HG03521 (cell line): ENCODE data around the gene LAMA5.

Experiments used
- ATAC-seq: cut with Tn5 transposase; IDR thresholded peaks from one replicate; pipeline ENCODE4 v1.9.1; 2021; ENCODE audit warnings: mild to moderate bottlenecking, moderate library complexity; ENCODE audit not compliant: unreplicated experiment

Gene LAMA5

DNA sequence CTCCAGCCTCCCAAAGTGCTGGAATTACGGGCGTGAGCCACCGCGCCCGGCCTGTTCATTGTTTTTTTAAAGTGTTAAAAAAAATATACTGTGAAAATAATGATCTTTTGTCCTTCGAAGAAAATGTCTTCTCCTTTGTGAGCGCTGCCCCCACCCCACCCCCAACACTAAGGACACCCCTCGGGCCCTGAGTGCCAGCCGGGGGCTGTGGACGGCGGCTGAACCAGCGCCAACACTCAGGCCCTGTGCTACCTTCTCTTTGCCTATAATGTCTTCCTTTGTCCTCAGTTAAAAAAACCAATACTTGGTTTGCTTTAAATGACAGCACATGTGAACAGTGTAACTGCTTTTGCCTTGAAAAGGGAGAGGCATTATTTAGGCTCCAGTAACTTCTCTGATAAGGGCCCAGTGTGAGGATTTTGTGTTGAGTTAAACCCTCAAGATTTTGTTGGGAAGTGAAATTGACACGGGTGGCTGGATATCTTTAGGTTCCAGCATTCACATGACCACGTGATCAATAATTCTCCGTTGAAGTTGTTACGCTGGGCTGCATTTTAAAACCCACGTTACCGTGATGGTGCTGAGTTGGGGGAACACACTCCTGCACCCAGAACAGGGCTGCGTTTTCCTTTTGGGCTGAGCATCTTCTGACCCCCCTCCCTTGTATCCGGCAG, 73.9 kb downstream of the LAMA5 start:
- ATAC-seq: no peak

DNA sequence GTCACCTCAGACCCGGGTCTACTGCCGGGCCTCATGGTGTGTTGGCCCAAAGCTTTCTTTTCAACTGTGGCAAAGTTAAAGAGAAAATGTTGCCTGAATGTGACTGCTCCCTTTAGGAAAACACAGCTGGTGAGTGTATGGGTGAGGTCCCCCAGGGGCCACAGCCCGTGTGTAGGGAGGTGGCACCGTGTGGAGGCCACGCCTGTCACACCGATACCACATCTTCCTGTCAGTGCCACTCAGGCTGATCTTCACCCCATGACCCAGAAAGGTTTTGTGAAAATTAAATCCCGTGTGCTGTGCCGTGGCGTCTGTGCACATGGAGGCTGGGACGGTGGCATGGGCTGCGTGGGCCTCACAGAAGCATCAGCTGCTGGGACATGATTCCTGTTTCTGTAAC, 75.0 kb downstream of the LAMA5 start:
- no peak for ATAC-seq

- no peak for ATAC-seq
Observed at GRCh38 chr20:62291251-62292066, 75.7 kb downstream of the LAMA5 start.

GRCh38 chr20:62289898-62290297, 77.2 kb downstream of the LAMA5 start:
- ATAC-seq: no peak

DNA sequence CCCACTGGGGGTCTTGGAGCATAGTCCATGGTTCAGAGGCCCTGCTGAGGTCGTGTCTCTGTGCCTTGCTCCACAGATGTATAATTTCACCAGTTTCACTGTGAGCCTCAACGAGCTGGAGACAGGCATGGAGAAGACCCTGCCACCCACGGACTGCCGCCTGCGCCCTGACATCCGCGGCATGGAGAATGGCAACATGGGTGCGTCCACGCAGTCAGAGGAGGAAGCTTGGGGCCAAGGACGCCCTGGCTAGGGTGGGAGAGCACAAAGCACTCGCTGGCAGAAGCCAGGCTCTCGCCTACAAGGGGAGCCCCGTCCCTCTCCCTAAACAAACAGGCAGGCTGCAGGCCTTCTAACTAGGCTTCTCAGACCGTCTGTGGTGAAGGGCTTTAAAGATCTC, 78.0 kb downstream of the LAMA5 start:
- ATAC-seq: no peak

DNA sequence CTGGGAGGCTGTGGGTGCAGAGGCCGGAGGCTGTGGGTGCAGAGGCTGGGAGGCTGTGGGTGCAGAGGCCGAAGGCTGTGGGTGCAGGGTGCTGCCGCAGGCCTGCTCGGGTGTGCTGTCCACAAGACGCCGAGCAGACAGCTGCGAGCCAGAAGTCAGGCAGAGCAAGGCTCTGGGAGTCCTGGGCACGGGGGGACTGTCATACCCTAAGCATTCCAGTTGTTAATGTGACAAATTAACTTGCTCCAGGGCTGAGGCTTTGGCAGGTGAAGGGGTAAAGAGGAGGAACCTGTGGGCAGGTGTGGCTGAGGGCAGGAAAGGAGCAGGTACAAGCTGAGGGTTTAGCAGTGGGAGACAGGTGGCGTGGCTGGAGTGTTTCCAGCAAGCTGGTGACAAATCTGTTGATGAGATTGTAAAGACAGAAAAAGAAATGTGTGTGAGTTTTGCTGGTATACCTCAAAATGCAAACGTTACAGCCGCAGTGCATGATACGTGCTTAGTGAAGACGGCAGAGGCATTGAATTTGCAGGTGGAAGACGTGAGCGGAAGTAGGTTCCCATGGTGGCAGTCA, 78.5 kb downstream of the LAMA5 start:
- ATAC-seq: no peak

- ATAC-seq: no peak
Observed at GRCh38 chr20:62287759-62288534, 79.2 kb downstream of the LAMA5 start.

- ATAC-seq: no peak
Observed at GRCh38 chr20:62287129-62287528, 80.0 kb downstream of the LAMA5 start.

GRCh38 chr20:62286493-62287064, 80.5 kb downstream of the LAMA5 start:
- ATAC-seq: no peak

GRCh38 chr20:62285722-62286121, 81.4 kb downstream of the LAMA5 start:
- no peak for ATAC-seq

DNA sequence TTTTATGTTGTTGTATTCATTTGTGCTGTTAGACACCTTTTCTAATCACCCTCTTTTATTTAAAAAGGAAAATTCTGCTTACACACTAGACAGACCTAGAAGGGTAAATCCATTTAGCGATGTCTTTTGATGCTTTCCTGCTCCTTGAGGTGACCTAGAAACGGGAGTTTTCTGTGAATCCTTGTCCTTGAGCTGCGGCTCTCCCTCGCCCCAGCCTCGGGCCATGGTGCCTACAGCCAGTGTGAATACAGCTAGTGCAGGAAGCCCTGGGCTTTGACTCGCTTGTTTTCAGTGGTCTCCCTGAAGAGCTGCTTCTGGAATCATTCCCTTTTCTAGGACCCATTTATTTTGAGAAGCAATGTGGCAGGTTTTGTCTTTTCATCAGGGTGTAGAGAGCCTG, 82.0 kb downstream of the LAMA5 start:
- ATAC-seq: no peak

DNA sequence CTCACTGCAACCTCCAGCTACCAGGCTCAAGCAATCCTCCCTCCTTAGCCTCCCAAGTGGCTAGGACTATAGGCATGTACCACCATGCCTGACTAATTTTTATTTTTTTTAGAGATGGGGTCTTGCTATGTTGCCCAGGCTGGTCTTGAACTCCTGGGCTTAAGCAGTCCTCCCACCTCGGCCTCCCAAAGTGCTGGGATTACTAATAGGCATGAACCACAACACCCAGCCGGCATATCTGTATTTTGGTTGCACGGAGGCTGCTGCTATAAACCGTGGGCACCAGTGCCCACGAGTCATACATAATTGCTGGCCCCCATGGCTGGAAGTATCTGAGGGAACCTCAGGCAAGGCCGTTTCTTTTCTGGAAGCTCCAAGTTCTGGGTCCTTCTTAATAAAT, 82.7 kb downstream of the LAMA5 start:
- no peak for ATAC-seq

DNA sequence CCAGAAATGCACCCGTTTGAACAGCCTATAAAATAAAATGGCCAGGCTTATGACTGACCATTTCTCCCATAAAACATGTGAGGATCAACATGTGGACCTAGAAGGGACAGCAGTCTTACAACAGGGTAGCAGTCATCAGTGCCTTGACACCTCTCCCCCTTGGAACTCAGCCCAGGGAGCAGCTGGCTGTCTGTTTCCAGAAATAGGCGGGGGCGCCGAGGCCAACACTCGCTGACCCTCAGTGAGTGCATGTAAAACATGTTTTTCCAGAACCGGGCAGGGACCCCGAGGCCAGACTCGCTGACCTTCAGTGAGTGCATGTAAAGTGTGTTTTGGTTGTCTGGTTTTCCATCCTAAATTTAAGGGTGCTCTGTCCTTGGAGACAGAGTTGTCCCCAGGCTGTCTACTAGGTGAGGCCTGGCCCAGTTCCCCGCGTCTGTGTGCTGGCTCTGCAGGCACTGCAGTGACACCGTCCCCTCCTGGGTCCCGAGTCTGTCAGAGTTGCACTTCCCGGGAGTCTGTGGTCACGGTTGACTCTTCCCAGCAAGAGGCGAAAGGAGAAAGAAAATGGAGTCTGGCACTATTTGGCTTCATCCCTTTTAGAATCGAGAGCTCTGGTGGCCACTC, 84.1 kb downstream of the LAMA5 start:
- ATAC-seq: no peak

- ATAC-seq: no peak
Observed at GRCh38 chr20:62282103-62282502, 85.0 kb downstream of the LAMA5 start.

- ATAC-seq: no peak
Observed at GRCh38 chr20:62281161-62281933, 85.8 kb downstream of the LAMA5 start.

DNA sequence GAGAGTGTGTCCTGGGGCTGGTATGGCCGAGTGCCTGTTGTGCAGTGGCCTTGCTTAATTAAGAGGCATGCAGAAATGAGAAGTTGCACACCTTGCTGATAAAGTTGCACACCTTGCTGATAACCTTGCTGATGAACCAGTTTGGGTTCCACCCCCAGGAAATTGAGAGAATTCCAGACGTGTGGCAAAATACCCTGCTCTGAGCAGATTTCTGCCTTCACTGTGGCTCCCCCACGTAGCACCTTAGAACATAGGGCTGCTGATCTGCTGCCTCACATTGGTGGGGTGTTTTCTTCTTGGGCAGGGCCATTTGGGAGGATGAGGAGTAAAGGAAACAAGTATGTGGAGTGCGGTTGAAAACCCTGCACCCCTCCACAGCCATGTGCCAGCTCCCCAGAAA, 86.8 kb downstream of the LAMA5 start:
- no peak for ATAC-seq

DNA sequence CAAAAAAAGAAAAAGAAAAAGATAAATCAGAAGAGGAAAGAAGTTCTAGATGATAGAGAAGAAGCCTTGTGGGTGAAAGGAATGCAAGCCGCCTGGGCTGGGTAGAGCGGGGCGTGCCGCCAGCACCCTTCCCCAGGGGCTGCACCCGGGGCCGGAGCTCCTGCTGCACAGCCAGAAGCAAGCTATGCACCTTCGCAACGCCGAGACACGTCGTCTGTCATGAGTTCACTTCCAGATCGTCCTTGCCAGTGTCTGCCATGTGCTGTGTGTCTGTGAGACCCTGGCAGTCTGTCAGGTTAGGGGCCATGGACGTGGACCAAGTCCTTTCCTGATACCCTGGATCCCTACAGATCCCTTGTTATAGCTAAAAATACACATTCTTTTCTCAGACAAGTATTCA, 89.9 kb downstream of the LAMA5 start:
- no peak for ATAC-seq

DNA sequence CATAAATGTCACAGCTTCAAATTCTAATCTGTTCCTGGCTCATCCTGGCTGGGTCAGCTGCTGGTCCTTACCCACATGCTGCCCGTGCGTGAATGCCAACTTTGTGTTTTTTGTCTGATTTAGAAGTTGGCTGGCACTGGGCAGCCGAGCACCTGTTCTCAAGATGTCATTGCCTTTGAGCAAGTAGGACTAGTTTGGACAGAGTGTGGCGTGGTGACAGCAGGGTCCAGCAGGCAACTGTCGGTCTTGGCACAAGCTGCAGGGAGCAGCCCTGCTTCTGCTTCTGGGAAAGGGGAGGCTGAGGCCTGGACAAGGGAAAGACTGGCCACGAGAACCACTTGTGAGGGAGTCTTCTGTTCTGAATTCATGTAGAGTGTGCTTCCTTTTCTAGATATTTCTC, 90.7 kb downstream of the LAMA5 start:
- ATAC-seq: no peak

DNA sequence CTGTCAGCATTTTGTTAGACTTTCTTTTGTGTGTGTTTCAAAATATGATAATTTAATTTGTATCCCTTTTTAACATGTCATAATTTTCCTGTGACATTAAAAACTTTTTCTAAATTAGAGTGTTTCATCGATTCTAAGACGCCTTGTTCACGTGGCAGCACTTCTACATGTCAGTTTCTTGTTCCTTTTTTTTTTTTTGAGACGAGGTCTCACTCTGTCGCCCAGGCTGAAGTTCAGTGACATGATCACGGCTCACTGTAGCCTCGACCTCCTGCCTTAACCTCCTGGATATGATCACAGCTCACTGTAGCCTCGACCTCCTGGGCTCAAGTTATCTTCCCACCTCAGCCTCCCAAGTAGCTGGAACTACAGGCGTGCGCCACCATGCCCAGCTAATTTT, 91.9 kb downstream of the LAMA5 start:
- no peak for ATAC-seq
